GM12873 (cell line): ENCODE measurements around the gene ADRA1B.

Source experiments
- TF ChIP-seq, protein P1 (sequence below): IDR thresholded peaks from 2 replicates; pipeline ENCODE4 v1.5.1; 2012; ENCODE audit warnings: low read depth, mild to moderate bottlenecking, moderate library complexity, low read length, control low read depth; ENCODE audit not compliant: insufficient read depth; ENCODE audit errors: missing control alignments

The ADRA1B gene

GRCh38 chr5:160018945-160019625, 102.8 kb downstream of the ADRA1B start:
- TF ChIP-seq, protein P1, sequence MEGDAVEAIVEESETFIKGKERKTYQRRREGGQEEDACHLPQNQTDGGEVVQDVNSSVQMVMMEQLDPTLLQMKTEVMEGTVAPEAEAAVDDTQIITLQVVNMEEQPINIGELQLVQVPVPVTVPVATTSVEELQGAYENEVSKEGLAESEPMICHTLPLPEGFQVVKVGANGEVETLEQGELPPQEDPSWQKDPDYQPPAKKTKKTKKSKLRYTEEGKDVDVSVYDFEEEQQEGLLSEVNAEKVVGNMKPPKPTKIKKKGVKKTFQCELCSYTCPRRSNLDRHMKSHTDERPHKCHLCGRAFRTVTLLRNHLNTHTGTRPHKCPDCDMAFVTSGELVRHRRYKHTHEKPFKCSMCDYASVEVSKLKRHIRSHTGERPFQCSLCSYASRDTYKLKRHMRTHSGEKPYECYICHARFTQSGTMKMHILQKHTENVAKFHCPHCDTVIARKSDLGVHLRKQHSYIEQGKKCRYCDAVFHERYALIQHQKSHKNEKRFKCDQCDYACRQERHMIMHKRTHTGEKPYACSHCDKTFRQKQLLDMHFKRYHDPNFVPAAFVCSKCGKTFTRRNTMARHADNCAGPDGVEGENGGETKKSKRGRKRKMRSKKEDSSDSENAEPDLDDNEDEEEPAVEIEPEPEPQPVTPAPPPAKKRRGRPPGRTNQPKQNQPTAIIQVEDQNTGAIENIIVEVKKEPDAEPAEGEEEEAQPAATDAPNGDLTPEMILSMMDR = no peak

DNA sequence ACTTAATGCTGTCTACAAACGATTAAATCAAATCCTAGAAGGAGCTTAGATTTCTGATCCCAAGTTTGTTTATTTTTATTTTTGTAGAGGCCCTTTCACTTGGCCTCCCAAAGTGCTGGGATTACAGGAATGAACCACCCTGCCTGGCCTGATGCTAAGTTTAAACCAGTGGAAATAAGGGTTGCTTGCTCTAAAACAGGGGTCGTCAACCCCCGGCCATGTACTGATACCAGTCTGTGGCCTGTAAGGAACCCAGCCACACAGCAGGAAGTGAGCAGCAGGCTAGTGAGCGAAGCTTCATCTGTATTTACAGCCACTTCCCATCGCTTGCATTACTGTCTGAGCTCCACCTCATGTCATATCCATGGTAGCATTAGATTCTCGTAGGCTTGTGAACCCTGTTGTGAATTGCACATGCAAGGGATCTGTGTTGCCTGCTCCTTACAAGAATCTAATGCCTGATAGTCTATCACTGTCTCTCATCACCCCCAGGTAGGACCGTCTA, 104.0 kb downstream of the ADRA1B start:
- TF ChIP-seq, protein P1 = no peak

GRCh38 chr5:160020964-160021363, 104.7 kb downstream of the ADRA1B start:
- TF ChIP-seq, protein P1 = no peak

- TF ChIP-seq, protein P1 = peak; percentile 72
Measured at GRCh38 chr5:160021831-160022446, 105.7 kb downstream of the ADRA1B start.
